HEK293 (cell line): ENCODE measurements around the gene OPHN1.

Experiments
- CTCF ChIA-PET: fragments of 350-600 bp; formaldehyde crosslinking; extraction: SDS; loops from one replicate; lab custom pipeline; 2021; ENCODE audit warnings: antibody characterized with exemption; lab: Yijun Ruan, JAX
- POLR2A ChIA-PET: fragments of 300-600 bp; formaldehyde crosslinking; extraction: SDS; loops from one replicate; lab custom pipeline; 2020; ENCODE audit warnings: antibody characterized with exemption, inconsistent platforms; lab: Yijun Ruan, JAX
- H3K27ac ChIP-seq: fragments of 200-500 bp; sonication (Bioruptor generic); 2 replicates; pipeline ENCODE4 v1.5.1; 2014; ENCODE audit warnings: low read depth, low read length, control low read depth, inconsistent platforms; ENCODE audit errors: extremely low read depth
- H3K36me3 ChIP-seq, 2 experiments: fragments of 200-500 bp in 1 of 2; sonication (Bioruptor generic) in 1 of 2; 1 replicate in 1 of 2; 2 replicates in 1 of 2; pipeline ENCODE4 v1.5.1; 2014 to 2017; ENCODE audit warnings: inconsistent platforms in 2 of 2, low read length in 2 of 2; ENCODE audit not compliant: control insufficient read depth in 2 of 2, insufficient read depth in 1 of 2
- H3K4me1 ChIP-seq: fragments of 200-500 bp; sonication (Bioruptor generic); 2 replicates; pipeline ENCODE4 v1.5.1; 2014; ENCODE audit warnings: mild to moderate bottlenecking, low read length, inconsistent platforms; ENCODE audit not compliant: control insufficient read depth, insufficient read depth
- H3K4me3 ChIP-seq: 2 replicates; pipeline ENCODE4 v1.5.1; 2011; ENCODE audit warnings: low read depth, mild to moderate bottlenecking, control low read depth, low read length, moderate library complexity
- H3K9me3 ChIP-seq: fragments of 200-500 bp; sonication (Bioruptor generic); 2 replicates; pipeline ENCODE4 v1.5.1; 2014; ENCODE audit warnings: low read depth, low read length, inconsistent platforms; ENCODE audit not compliant: control insufficient read depth, insufficient read depth
- ZNF24 ChIP-seq: fragments of 450-650 bp; formaldehyde crosslinking; IDR thresholded peaks from 2 replicates; pipeline ENCODE4 v1.5.1; 2016; ENCODE audit warnings: missing biosample characterization, missing genetic modification characterization
- ZNF292 ChIP-seq: fragments of 450-650 bp; formaldehyde crosslinking; IDR thresholded peaks from 2 replicates; pipeline ENCODE4 v1.5.1; 2016; ENCODE audit warnings: low read depth, missing biosample characterization, missing genetic modification characterization, borderline replicate concordance
- ZNF37A ChIP-seq: fragments of 450-650 bp; IDR thresholded peaks from 2 replicates; pipeline ENCODE4 v1.5.1; 2018; ENCODE audit warnings: missing biosample characterization, missing genetic modification characterization
- ZNF416 ChIP-seq: fragments of 450-650 bp; formaldehyde crosslinking; IDR thresholded peaks from 2 replicates; pipeline ENCODE4 v1.5.1; 2016; ENCODE audit warnings: missing biosample characterization, missing genetic modification characterization
- ZNF530 ChIP-seq: fragments of 450-650 bp; formaldehyde crosslinking; IDR thresholded peaks from 2 replicates; pipeline ENCODE4 v1.5.1; 2016; ENCODE audit warnings: low read depth, missing biosample characterization, missing genetic modification characterization
- ZNF664 ChIP-seq: fragments of 450-650 bp; formaldehyde crosslinking; IDR thresholded peaks from 2 replicates; pipeline ENCODE4 v1.5.1; 2016; ENCODE audit warnings: missing biosample characterization, missing genetic modification characterization
- ZNF843 ChIP-seq: fragments of 450-650 bp; formaldehyde crosslinking; IDR thresholded peaks from 2 replicates; pipeline ENCODE4 v1.5.1; 2016; ENCODE audit warnings: missing biosample characterization, missing genetic modification characterization
- TF ChIP-seq, protein P1 (sequence below): fragments of 450-650 bp; formaldehyde crosslinking; IDR thresholded peaks from 2 replicates; pipeline ENCODE4 v1.5.1; 2017; ENCODE audit warnings: missing biosample characterization, missing genetic modification characterization
- TF ChIP-seq, protein P2 (sequence below): fragments of 450-650 bp; formaldehyde crosslinking; IDR thresholded peaks from 2 replicates; pipeline ENCODE4 v1.5.1; 2016; ENCODE audit warnings: missing biosample characterization, missing genetic modification characterization
- TF ChIP-seq, protein P3 (sequence below): fragments of 450-650 bp; formaldehyde crosslinking; IDR thresholded peaks from 2 replicates; pipeline ENCODE4 v1.5.1; 2016; ENCODE audit warnings: missing biosample characterization, missing genetic modification characterization
- TF ChIP-seq, protein P4 (sequence below): fragments of 450-650 bp; formaldehyde crosslinking; IDR thresholded peaks from 2 replicates; pipeline ENCODE4 v1.5.1; 2016; ENCODE audit warnings: missing biosample characterization, missing genetic modification characterization, low read depth
- TF ChIP-seq, protein P5 (sequence below): fragments of 450-650 bp; IDR thresholded peaks from 2 replicates; pipeline ENCODE4 v1.5.1; 2018; ENCODE audit warnings: missing biosample characterization, missing genetic modification characterization
- TF ChIP-seq, protein P6 (sequence below): fragments of 450-650 bp; formaldehyde crosslinking; IDR thresholded peaks from 2 replicates; pipeline ENCODE4 v1.5.1; 2017; ENCODE audit warnings: missing biosample characterization, missing genetic modification characterization
- TF ChIP-seq, protein P7 (sequence below): fragments of 450-650 bp; formaldehyde crosslinking; conservative IDR thresholded peaks from 2 replicates; pipeline ENCODE4 v1.5.1; 2016; ENCODE audit warnings: low read depth, missing biosample characterization, missing genetic modification characterization
- TF ChIP-seq, protein P8 (sequence below): fragments of 450-650 bp; formaldehyde crosslinking; IDR thresholded peaks from 2 replicates; pipeline ENCODE4 v1.5.1; 2016; ENCODE audit warnings: missing biosample characterization, missing genetic modification characterization
- TF ChIP-seq, protein P9 (sequence below): fragments of 450-650 bp; IDR thresholded peaks from 2 replicates; pipeline ENCODE4 v1.5.1; 2018; ENCODE audit warnings: missing biosample characterization, mild to moderate bottlenecking, missing genetic modification characterization
- TF ChIP-seq, protein P10 (sequence below): fragments of 450-650 bp; formaldehyde crosslinking; optimal IDR thresholded peaks from 2 replicates; pipeline ENCODE3; 2016; ENCODE audit warnings: missing biosample characterization, mild to moderate bottlenecking, missing genetic modification characterization

The OPHN1 gene

DNA sequence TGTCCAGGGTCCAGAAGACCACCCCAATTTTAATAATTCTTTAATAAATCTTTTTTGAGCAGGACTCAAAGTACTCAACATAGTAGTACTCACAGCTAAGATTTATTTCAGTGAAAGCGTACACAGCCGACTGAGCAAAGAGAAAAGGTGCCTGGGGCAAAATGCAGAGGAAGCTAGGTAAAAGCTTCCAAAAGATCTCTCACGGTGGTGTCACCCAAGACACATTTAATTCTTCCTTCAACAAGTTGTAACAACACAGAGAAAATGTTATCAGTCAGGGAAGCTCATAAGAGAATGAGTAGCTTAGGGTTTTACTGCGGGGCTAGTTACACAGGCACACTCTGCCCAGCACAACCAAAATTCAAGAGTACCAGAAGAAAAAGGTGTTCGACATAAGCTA lies 201.1 kb downstream of the OPHN1 start (continued):
- TF ChIP-seq, protein P1, sequence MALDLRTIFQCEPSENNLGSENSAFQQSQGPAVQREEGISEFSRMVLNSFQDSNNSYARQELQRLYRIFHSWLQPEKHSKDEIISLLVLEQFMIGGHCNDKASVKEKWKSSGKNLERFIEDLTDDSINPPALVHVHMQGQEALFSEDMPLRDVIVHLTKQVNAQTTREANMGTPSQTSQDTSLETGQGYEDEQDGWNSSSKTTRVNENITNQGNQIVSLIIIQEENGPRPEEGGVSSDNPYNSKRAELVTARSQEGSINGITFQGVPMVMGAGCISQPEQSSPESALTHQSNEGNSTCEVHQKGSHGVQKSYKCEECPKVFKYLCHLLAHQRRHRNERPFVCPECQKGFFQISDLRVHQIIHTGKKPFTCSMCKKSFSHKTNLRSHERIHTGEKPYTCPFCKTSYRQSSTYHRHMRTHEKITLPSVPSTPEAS: no peak
- TF ChIP-seq ZNF24 (tag by site-specific recombination) (no peak), ZNF416 (tag by site-specific recombination) (no peak)
- TF ChIP-seq, protein P2, sequence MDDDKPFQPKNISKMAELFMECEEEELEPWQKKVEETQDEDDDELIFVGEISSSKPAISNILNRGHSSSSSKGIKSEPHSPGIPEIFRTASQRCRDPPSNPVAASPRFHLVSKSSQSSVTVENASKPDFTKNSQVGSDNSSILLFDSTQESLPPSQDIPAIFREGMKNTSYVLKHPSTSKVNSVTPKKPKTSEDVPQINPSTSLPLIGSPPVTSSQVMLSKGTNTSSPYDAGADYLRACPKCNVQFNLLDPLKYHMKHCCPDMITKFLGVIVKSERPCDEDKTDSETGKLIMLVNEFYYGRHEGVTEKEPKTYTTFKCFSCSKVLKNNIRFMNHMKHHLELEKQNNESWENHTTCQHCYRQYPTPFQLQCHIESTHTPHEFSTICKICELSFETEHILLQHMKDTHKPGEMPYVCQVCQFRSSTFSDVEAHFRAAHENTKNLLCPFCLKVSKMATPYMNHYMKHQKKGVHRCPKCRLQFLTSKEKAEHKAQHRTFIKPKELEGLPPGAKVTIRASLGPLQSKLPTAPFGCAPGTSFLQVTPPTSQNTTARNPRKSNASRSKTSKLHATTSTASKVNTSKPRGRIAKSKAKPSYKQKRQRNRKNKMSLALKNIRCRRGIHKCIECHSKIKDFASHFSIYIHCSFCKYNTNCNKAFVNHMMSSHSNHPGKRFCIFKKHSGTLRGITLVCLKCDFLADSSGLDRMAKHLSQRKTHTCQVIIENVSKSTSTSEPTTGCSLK (tag by site-specific recombination): no peak
- TF ChIP-seq, protein P3, sequence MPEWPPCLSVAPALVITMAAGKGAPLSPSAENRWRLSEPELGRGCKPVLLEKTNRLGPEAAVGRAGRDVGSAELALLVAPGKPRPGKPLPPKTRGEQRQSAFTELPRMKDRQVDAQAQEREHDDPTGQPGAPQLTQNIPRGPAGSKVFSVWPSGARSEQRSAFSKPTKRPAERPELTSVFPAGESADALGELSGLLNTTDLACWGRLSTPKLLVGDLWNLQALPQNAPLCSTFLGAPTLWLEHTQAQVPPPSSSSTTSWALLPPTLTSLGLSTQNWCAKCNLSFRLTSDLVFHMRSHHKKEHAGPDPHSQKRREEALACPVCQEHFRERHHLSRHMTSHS (tag by site-specific recombination): no peak

DNA sequence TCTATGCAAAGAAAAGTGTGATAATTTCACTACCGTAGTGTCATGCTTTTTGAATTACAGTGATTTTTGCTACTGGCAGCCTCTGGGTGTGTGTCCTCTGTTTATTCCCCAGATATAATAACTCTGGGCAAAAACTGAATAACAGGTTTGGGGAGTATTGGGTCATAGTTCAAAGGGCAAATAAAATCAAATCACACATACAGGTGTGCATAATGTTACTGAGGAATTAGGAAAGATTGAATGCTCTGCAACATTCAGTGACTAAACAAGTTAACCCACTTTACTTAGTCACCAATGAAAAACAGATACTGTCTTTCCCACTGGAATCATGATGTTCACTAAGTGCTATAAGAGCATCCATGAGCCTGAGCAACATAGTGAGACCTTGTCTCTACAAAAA lies 224.3 kb downstream of the OPHN1 start:
- Histone ChIP-seq H3K36me3 (no peaks in the 10 kb centered on the region), H3K27ac (no peak overlapping the region), H3K4me3 (no peak overlapping the region), H3K4me1 (no peaks in the 10 kb centered on the region), H3K9me3 (no peaks in the 10 kb centered on the region)
- CTCF ChIA-PET: interaction anchor here (0.6 kb wide), 1 partner anchor 391 kb away, joined by 3 read pairs; no protein-coding TSS in a partner anchor
- POLR2A ChIA-PET: no interaction called here
- TF ChIP-seq ZNF843 (tag by site-specific recombination) (no peak), ZNF664 (tag by site-specific recombination) (no peak), ZNF292 (tag by site-specific recombination) (no peak), ZNF24 (tag by site-specific recombination) (no peak), ZNF37A (tag by site-specific recombination) (no peak), ZNF530 (tag by site-specific recombination) (no peak)
- TF ChIP-seq, protein P4, sequence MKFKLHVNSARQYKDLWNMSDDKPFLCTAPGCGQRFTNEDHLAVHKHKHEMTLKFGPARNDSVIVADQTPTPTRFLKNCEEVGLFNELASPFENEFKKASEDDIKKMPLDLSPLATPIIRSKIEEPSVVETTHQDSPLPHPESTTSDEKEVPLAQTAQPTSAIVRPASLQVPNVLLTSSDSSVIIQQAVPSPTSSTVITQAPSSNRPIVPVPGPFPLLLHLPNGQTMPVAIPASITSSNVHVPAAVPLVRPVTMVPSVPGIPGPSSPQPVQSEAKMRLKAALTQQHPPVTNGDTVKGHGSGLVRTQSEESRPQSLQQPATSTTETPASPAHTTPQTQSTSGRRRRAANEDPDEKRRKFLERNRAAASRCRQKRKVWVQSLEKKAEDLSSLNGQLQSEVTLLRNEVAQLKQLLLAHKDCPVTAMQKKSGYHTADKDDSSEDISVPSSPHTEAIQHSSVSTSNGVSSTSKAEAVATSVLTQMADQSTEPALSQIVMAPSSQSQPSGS (tag by site-specific recombination): no peak
- TF ChIP-seq, protein P5, sequence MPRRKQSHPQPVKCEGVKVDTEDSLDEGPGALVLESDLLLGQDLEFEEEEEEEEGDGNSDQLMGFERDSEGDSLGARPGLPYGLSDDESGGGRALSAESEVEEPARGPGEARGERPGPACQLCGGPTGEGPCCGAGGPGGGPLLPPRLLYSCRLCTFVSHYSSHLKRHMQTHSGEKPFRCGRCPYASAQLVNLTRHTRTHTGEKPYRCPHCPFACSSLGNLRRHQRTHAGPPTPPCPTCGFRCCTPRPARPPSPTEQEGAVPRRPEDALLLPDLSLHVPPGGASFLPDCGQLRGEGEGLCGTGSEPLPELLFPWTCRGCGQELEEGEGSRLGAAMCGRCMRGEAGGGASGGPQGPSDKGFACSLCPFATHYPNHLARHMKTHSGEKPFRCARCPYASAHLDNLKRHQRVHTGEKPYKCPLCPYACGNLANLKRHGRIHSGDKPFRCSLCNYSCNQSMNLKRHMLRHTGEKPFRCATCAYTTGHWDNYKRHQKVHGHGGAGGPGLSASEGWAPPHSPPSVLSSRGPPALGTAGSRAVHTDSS (tag by site-specific recombination): no peak
- TF ChIP-seq, protein P6, sequence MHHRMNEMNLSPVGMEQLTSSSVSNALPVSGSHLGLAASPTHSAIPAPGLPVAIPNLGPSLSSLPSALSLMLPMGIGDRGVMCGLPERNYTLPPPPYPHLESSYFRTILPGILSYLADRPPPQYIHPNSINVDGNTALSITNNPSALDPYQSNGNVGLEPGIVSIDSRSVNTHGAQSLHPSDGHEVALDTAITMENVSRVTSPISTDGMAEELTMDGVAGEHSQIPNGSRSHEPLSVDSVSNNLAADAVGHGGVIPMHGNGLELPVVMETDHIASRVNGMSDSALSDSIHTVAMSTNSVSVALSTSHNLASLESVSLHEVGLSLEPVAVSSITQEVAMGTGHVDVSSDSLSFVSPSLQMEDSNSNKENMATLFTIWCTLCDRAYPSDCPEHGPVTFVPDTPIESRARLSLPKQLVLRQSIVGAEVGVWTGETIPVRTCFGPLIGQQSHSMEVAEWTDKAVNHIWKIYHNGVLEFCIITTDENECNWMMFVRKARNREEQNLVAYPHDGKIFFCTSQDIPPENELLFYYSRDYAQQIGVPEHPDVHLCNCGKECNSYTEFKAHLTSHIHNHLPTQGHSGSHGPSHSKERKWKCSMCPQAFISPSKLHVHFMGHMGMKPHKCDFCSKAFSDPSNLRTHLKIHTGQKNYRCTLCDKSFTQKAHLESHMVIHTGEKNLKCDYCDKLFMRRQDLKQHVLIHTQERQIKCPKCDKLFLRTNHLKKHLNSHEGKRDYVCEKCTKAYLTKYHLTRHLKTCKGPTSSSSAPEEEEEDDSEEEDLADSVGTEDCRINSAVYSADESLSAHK (tag by site-specific recombination): no peak
- TF ChIP-seq, protein P7, sequence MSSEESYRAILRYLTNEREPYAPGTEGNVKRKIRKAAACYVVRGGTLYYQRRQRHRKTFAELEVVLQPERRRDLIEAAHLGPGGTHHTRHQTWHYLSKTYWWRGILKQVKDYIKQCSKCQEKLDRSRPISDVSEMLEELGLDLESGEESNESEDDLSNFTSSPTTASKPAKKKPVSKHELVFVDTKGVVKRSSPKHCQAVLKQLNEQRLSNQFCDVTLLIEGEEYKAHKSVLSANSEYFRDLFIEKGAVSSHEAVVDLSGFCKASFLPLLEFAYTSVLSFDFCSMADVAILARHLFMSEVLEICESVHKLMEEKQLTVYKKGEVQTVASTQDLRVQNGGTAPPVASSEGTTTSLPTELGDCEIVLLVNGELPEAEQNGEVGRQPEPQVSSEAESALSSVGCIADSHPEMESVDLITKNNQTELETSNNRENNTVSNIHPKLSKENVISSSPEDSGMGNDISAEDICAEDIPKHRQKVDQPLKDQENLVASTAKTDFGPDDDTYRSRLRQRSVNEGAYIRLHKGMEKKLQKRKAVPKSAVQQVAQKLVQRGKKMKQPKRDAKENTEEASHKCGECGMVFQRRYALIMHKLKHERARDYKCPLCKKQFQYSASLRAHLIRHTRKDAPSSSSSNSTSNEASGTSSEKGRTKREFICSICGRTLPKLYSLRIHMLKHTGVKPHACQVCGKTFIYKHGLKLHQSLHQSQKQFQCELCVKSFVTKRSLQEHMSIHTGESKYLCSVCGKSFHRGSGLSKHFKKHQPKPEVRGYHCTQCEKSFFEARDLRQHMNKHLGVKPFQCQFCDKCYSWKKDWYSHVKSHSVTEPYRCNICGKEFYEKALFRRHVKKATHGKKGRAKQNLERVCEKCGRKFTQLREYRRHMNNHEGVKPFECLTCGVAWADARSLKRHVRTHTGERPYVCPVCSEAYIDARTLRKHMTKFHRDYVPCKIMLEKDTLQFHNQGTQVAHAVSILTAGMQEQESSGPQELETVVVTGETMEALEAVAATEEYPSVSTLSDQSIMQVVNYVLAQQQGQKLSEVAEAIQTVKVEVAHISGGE: no peak
- TF ChIP-seq, protein P8, sequence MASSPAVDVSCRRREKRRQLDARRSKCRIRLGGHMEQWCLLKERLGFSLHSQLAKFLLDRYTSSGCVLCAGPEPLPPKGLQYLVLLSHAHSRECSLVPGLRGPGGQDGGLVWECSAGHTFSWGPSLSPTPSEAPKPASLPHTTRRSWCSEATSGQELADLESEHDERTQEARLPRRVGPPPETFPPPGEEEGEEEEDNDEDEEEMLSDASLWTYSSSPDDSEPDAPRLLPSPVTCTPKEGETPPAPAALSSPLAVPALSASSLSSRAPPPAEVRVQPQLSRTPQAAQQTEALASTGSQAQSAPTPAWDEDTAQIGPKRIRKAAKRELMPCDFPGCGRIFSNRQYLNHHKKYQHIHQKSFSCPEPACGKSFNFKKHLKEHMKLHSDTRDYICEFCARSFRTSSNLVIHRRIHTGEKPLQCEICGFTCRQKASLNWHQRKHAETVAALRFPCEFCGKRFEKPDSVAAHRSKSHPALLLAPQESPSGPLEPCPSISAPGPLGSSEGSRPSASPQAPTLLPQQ (tag by site-specific recombination): no peak
- TF ChIP-seq, protein P9, sequence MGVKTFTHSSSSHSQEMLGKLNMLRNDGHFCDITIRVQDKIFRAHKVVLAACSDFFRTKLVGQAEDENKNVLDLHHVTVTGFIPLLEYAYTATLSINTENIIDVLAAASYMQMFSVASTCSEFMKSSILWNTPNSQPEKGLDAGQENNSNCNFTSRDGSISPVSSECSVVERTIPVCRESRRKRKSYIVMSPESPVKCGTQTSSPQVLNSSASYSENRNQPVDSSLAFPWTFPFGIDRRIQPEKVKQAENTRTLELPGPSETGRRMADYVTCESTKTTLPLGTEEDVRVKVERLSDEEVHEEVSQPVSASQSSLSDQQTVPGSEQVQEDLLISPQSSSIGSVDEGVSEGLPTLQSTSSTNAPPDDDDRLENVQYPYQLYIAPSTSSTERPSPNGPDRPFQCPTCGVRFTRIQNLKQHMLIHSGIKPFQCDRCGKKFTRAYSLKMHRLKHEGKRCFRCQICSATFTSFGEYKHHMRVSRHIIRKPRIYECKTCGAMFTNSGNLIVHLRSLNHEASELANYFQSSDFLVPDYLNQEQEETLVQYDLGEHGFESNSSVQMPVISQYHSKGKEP (tag by site-specific recombination): no peak
- TF ChIP-seq, protein P10, sequence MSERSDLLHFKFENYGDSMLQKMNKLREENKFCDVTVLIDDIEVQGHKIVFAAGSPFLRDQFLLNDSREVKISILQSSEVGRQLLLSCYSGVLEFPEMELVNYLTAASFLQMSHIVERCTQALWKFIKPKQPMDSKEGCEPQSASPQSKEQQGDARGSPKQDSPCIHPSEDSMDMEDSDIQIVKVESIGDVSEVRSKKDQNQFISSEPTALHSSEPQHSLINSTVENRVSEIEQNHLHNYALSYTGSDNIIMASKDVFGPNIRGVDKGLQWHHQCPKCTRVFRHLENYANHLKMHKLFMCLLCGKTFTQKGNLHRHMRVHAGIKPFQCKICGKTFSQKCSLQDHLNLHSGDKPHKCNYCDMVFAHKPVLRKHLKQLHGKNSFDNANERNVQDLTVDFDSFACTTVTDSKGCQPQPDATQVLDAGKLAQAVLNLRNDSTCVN (tag by site-specific recombination): no peak
